Activated CD8-positive, alpha-beta T cell treated with anti-CD3 and anti-CD28 coated beads for 36 hours (primary cell): ENCODE measurements around the gene FAM219A. TPM values are rescaled to one million over a fixed set of nuclear protein-coding genes. Genes with fewer than 3 reads are reported as not detected.
"Not testable (repeated sequence)": the region's sequence is repeated elsewhere in the genome, so short reads cannot be mapped to it uniquely, and the experiment has no call there.

Experiments
- ATAC-seq: fragments of 200-7000 bp; cut with Tn5 transposase; one replicate; pipeline ENCODE4 v1.10.0; 2021; ENCODE audit warnings: mild to moderate bottlenecking, moderate library complexity
- CTCF ChIA-PET: fragments of 350-600 bp; sonication (Branson Sonifier 250); formaldehyde crosslinking; loops from one replicate; lab custom pipeline; 2021; ENCODE audit warnings: antibody characterized with exemption; lab: Charles Lee
- POLR2A ChIA-PET: fragments of 350-600 bp; sonication (Branson Sonifier 250); formaldehyde crosslinking; loops from one replicate; lab custom pipeline; 2021; ENCODE audit warnings: antibody characterized with exemption; lab: Charles Lee
- DNase-seq: peaks from one replicate; pipeline ENCODE4 v3.0.0-alpha.2; 2020
- H3K27ac Mint-ChIP-seq: one replicate; pipeline ENCODE4 v1.8.0; 2021; ENCODE audit warnings: mild to moderate bottlenecking, mixed read lengths
- H3K27me3 Mint-ChIP-seq: one replicate; pipeline ENCODE4 v1.8.0; 2021; ENCODE audit warnings: mixed read lengths
- H3K36me3 Mint-ChIP-seq: one replicate; pipeline ENCODE4 v1.8.0; 2021; ENCODE audit warnings: low read depth, mixed read lengths
- H3K4me1 Mint-ChIP-seq: one replicate; pipeline ENCODE4 v1.8.0; 2021; ENCODE audit warnings: low read depth, mixed read lengths
- H3K4me3 Mint-ChIP-seq: one replicate; pipeline ENCODE4 v1.8.0; 2021; ENCODE audit warnings: mild to moderate bottlenecking, moderate library complexity, mixed read lengths
- H3K9me3 Mint-ChIP-seq: one replicate; pipeline ENCODE4 v1.8.0; 2021; ENCODE audit warnings: mixed read lengths
- intact Hi-C: fragments of 100-400 bp; cut with micrococcal nuclease; formaldehyde crosslinking; loops from one replicate; pipeline ENCODE4 v1.10.0; 2022
- total RNA-seq, 2 experiments: library from RNA; stranded (reverse); gene quantifications; one replicate each; pipeline ENCODE4 v1.2.3, GENCODE V29; 2021
- TF ChIP-seq, protein P1 (sequence below): fragments of 200-600 bp; IDR thresholded peaks from one replicate; pipeline ENCODE4 v1.8.0; 2022; ENCODE audit warnings: antibody characterized with exemption, mild to moderate bottlenecking

FAM219A gene
- total RNA-seq, 2 experiments from 2014 or later, result 8.2 to 9.2 TPM

GRCh38 chr9:34490360-34490759 lies 32.0 kb upstream of the FAM219A start:
- DNase-seq (no peak), ATAC-seq (no peak)
- POLR2A ChIA-PET, result no interaction called here
- Mint-ChIP-seq H3K27ac (no peak overlapping the region), H3K36me3 (no peaks in the 10 kb centered on the region), H3K9me3 (no peaks in the 10 kb centered on the region), H3K4me3 (no peak overlapping the region), H3K4me1 (no peaks in the 10 kb centered on the region), H3K27me3 (peaks cover 18% of the 10 kb centered on the region)
- intact Hi-C loops, result no loop called here
- CTCF ChIA-PET, result interaction anchor here (0.9 to 2.1 kb wide), 6 partner anchors 10 to 101 kb away, joined by 3 to 8 read pairs (median 6); no protein-coding TSS in a partner anchor
- TF ChIP-seq, protein P1, sequence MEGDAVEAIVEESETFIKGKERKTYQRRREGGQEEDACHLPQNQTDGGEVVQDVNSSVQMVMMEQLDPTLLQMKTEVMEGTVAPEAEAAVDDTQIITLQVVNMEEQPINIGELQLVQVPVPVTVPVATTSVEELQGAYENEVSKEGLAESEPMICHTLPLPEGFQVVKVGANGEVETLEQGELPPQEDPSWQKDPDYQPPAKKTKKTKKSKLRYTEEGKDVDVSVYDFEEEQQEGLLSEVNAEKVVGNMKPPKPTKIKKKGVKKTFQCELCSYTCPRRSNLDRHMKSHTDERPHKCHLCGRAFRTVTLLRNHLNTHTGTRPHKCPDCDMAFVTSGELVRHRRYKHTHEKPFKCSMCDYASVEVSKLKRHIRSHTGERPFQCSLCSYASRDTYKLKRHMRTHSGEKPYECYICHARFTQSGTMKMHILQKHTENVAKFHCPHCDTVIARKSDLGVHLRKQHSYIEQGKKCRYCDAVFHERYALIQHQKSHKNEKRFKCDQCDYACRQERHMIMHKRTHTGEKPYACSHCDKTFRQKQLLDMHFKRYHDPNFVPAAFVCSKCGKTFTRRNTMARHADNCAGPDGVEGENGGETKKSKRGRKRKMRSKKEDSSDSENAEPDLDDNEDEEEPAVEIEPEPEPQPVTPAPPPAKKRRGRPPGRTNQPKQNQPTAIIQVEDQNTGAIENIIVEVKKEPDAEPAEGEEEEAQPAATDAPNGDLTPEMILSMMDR, result no peak

- TF ChIP-seq, protein P1, result no peak
- Mint-ChIP-seq H3K4me3 (no peak overlapping the region), H3K4me1 (no peaks in the 10 kb centered on the region), H3K27me3 (peaks cover 16% of the 10 kb centered on the region), H3K27ac (no peak overlapping the region), H3K9me3 (no peaks in the 10 kb centered on the region), H3K36me3 (no peaks in the 10 kb centered on the region)
- DNase-seq (no peak), ATAC-seq (no peak)
- POLR2A ChIA-PET, result no interaction called here
- intact Hi-C loops, result no loop called here
- CTCF ChIA-PET, result interaction anchor here (0.6 to 2.4 kb wide), 2 partner anchors 43 to 83 kb away, joined by 3 to 10 read pairs; no protein-coding TSS in a partner anchor
Measured at GRCh38 chr9:34486572-34486971, 28.2 kb upstream of the FAM219A start.

- H3K27me3 Mint-ChIP-seq, result peaks cover 12% of the 10 kb centered on the region
- H3K27ac Mint-ChIP-seq, result no peak overlapping the region
- H3K4me1 Mint-ChIP-seq, result no peaks in the 10 kb centered on the region
- no peak for ATAC-seq
- H3K36me3 Mint-ChIP-seq, result no peaks in the 10 kb centered on the region
- TF ChIP-seq, protein P1, result no peak
- no peak overlapping the region for H3K4me3 Mint-ChIP-seq
- ChIA-PET CTCF (interaction anchor here (1.6 to 2.4 kb wide), 2 partner anchors 15 to 82 kb away, joined by 5 to 10 read pairs; no protein-coding TSS in a partner anchor), POLR2A (no interaction called here)
- DNase-seq, result no peak
- intact Hi-C loops, result no loop called here
- H3K9me3 Mint-ChIP-seq, result no peaks in the 10 kb centered on the region
Measured at GRCh38 chr9:34485822-34486221, 27.5 kb upstream of the FAM219A start.

DNA sequence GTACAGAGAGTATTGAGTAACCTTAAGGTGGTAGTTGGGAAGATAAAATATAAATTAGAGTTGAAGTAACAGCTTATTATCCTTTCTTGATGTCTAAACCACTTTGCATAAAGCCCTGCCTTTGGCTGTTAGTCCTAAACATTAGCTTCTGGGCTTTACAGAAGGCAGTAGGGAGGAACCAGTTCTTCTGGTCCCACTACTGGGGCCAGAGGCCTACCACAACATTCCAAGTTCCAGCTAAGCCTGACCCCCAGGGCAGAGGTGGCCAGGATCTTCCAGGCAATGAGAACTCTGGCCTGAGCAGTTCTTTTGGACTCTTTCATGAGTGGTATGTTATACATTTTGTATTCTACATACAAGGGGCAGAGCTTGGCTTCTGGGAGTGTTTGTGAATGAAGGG lies 26.3 kb upstream of the FAM219A start:
- no peaks in the 10 kb centered on the region for H3K36me3 Mint-ChIP-seq
- DNase-seq (no peak), ATAC-seq (no peak)
- TF ChIP-seq, protein P1, result no peak
- H3K4me3 Mint-ChIP-seq, result no peak overlapping the region
- peaks cover 10% of the 10 kb centered on the region for H3K27me3 Mint-ChIP-seq
- intact Hi-C loops, result no loop called here
- H3K4me1 Mint-ChIP-seq, result no peaks in the 10 kb centered on the region
- H3K27ac Mint-ChIP-seq, result no peak overlapping the region
- H3K9me3 Mint-ChIP-seq, result no peaks in the 10 kb centered on the region
- ChIA-PET POLR2A (no interaction called here), CTCF (interaction anchor here (0.6 to 2.4 kb wide), 3 partner anchors 16 to 81 kb away, joined by 3 to 10 read pairs (median 5); no protein-coding TSS in a partner anchor)

DNA sequence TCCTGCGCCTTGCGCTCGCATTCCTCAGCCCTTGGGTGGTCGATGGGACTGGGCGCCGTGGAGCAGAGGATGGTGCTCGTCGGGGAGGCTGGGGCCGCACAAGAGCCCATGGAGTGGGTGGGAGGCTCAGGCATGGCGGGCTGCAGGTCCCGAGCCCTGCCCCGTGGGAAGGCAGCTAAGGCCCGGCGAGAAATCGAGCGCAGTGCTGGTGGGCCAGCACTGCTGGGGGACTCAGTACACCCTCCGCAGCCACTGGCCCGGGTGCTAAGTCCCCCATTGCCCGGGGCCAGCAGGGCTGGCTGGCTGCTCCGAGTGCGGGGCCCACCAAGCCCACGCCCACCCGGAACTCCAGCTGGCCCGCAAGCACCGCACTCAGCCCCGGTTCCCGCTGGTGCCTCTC lies 24.4 kb upstream of the FAM219A start:
- ATAC-seq, H3K4me1 Mint-ChIP-seq, H3K27ac Mint-ChIP-seq, intact Hi-C loops, H3K27me3 Mint-ChIP-seq, H3K9me3 Mint-ChIP-seq, DNase-seq, H3K4me3 Mint-ChIP-seq, CTCF ChIA-PET, H3K36me3 Mint-ChIP-seq, POLR2A ChIA-PET: not testable (repeated sequence)

GRCh38 chr9:34481620-34482019 lies 23.2 kb upstream of the FAM219A start:
- H3K4me1 Mint-ChIP-seq, intact Hi-C loops, H3K27ac Mint-ChIP-seq, CTCF ChIA-PET, H3K36me3 Mint-ChIP-seq, H3K9me3 Mint-ChIP-seq, DNase-seq, H3K27me3 Mint-ChIP-seq, POLR2A ChIA-PET, ATAC-seq, H3K4me3 Mint-ChIP-seq: not testable (repeated sequence)
